CD4-positive, alpha-beta T cell treated with Interleukin-6 at 100 ng/mL for 8 hours (primary cell): ENCODE results near the gene CCDC12.

Experiments
- DNase-seq: peaks from one replicate; pipeline ENCODE4 v3.0.0-alpha.2; 2020; ENCODE audit warnings: mixed read lengths, low spot score

The CCDC12 gene

DNA sequence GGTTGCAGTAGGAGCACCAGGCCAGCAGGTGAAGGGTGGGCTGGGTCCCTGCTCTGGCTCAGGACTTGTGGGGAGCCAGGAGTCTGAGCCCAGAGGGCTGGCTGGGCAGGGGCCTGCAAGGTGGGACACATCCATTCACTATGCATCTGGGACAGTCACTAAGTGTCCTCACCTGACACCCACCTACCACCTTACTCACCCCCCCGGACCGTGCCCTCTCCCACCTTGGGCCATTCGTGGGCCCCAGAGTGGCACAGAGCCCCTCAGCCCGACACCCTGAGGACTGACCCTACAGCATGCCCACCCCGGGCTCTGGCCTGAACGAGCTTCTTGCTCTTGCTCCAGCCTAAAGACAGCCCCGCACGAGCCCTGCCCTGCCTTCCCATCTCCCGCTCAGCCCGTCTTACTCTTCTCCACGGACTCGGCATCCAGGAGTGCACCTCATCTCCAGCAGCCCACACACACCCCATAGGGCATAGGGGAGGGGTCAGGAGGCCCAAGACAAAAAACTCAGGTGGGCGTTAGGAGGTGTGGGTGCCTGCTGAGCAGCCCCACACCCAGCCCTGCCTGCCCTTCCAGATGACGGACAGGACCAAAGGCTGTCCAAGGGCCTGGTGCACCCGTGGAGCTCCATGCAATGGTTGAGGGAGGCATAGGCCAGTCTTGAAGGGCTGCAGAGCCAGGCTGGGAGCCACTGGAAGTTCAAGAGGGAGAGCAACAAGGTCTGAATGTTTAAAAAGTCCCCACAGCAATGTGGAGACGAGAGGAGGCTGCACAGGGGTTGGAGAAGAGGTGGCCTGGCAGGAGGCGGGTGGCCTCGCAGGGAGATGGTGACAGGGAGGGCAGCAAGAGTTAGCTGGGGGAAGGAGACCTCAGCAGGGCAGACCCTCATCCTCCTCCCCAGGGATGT is 72.0 kb downstream of the CCDC12 start:
- DNase-seq: no peak

DNA sequence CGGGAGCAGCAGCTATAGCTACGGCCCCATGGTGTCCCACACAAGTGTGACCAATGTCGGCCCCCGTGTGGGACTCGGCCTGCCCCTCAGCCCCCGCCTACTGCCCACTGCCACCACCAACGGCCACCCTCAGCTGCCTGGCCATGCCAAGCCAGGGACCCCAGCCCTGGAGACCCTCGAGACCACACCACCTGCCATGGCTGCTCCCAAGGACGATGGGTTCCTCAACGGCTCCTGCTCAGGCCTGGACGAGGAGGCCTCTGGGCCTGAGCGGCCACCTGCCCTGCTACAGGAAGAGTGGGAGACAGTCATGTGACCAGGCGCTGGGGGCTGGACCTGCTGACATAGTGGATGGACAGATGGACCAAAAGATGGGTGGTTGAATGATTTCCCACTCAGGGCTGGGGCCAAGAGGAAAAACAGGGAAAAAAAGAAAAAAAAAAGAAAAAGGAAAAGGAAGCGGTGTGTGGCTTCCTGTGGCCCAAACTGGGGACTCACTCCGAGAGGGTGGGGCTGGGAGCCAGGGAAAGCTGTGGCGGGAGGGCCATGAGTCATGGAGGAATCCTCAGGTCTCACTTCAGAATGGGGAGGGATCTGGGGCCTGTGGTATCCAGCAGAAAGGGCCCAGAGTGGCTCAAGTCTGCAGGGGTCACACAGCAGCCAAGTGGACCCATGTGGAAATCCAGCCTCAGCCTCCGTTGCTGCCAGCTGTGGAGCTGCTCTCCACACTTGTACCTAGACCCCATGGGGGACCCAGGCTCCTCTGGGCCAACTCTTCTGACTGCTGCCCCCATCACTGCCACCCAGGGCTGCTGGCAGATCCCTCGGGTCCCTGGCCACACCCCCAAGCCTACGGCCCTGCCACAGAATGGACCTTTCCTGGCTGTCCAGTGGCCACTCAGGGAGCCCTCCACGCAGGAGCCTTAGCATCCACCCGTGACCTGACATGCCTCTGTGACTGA is 72.9 kb downstream of the CCDC12 start:
- DNase-seq: no peak

DNA sequence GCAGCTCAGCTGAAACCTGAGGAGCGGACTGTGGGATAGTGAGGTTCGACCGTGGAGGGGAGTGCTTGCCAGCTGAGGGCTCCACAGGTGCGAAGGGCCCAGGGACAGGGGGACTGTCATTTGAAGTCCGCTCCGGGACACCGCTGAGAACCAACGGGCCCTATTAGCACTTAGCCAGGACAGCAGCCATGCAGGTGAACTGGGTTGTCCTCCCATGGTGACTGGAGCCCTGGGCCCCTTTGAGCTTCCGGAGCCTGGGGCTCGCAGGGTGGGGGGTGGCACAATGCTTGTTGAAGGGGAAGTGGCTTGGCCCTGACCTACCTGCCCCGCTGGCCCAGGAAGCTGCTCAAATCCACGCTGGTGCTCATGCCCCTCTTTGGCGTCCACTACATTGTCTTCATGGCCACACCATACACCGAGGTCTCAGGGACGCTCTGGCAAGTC is 74.3 kb downstream of the CCDC12 start:
- no peak for DNase-seq

DNA sequence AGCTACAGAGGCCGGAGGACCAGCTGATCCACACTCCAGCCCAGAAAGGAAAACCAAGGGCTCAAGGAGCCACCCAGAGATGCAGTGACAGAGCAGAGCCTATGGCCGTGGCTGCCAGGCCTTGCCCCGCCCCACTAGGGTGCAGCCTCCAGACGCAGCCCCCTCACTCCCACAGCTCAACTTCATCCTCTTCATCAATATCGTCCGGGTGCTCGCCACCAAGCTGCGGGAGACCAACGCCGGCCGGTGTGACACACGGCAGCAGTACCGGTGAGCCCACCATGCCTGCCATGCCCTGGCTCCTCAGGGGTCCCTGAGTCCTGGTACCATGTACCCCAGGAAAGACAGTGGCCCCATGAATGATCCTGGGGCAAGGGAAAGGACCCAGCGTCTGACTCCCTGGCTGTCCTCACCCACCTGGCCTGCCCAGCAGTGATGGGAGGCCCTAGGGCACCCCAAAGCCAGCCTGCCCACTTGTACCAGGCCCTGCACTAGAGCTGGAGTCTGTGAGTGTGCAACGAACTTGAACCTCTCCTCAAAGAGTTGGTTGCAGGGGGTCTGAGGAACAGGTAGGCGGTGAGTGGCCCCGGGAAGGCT is 74.9 kb downstream of the CCDC12 start:
- no peak for DNase-seq

DNA sequence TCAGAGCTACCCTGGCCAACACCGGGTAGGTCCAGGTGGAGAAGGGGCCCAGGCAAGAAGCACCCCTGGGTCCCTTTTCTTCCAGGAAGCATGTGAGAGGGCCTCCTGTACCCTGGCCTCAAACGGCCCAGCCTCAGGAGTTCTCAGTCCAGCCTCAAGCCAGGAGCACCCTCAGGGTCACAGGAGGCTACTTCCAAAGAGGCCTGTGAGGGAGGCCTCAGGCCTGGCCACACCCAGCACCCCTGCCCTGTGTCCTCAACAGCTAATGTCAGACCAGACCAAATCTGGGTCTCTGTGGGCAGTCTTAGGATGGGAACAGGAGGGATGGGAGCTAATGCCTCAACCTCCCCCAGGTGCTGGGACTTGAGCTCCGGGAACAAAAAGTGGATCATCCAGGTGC is 75.5 kb downstream of the CCDC12 start:
- DNase-seq: no peak

DNA sequence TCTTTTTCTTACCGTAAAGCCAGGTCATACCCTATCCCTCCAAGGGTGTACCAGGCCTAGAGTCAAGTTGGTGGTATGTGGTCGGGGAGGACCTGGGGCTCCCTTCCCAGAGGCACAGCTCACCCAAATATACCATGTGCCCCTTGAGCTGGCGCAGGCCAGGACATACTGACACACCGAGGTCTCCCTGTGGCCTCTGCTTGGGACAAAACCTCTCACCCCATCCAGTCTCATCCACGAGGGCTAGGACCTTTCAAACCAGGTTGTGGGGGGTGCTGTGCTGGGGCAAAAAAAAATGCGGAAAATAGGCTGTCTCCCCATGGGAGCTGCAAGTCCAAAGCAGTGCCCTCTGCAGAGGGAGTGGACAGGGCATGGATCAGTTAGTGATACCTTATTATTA is 76.2 kb downstream of the CCDC12 start:
- no peak for DNase-seq

DNA sequence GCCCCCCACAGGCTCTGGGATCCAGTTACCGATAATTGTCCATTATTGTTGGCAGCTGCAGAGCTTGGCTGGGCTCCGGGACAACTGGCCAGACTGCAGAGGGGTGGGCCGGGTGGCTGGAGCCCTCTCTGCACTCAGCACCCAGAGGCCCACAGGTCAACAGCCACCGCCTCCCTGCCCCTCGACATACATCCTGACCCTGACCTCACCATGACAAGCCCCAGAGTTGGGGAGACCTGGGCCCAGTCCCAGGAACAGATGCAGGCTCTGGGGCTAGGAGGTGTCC is 76.6 kb downstream of the CCDC12 start:
- no peak for DNase-seq

DNA sequence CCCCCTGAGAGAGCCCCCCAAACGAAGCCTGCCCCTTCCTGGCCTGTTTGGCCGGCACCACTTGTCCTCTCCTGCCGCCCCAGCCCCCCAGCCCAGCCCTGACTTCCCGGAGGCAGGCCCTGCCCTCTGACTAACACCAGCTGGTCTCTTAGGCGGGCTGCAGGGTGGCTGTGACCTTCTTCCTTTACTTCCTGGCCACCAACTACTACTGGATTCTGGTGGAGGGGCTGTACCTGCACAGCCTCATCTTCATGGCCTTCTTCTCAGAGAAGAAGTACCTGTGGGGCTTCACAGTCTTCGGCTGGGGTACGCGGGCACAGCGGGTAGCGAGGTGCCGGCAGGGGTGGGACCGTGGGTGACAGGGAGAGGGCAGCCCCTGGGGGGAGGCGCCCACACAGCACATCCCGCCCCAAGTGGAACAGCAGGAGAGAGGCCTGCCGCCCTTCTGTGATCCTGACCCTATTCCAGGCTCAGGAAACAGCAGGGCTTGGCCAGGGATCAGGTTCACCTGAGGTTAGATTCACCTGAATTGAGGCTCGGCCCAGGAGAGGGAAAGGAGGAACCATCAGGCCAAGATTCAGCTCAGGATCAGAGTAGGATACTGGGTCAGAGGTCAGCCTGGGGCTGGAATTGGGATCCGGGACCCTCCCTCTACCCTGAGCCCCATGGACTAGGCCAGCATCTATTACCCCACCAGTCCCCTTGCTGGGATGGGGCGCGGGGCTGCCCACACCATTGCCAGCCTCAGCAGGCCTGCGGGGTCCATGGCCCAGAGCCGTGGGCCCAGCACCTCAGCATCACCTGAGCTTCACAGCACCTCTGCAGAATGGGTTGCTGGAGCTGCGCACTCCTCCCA is 77.2 kb downstream of the CCDC12 start:
- no peak for DNase-seq

DNA sequence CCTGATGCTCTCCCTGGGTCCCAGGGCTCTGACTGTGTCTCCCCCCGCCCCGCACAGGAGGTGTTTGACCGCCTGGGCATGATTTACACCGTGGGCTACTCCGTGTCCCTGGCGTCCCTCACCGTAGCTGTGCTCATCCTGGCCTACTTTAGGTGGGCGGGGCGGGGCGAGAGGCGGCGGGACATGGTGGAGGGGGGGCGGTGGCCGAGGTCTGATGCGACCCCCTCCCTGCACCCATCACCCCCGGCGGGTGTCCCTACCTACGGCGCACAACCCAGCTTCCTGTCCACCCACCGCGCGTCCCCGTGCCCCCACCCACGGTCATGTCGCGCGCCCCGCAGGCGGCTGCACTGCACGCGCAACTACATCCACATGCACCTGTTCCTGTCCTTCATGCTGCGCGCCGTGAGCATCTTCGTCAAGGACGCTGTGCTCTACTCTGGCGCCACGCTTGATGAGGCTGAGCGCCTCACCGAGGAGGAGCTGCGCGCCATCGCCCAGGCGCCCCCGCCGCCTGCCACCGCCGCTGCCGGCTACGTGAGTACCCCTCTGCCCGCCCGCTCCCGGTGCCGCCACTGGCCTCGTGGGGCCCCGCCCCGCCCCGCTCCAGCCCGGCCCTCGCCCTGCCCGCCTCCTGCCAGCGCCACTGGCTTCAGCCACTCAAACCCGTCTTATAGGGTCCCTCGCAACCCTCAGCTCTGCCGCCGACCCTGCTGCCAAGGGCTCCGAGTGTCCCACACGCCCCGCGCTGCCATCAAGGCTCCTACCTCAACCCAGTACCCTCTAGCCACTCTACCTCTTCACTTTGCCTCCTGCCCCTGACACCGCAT is 78.0 kb downstream of the CCDC12 start:
- no peak for DNase-seq

DNA sequence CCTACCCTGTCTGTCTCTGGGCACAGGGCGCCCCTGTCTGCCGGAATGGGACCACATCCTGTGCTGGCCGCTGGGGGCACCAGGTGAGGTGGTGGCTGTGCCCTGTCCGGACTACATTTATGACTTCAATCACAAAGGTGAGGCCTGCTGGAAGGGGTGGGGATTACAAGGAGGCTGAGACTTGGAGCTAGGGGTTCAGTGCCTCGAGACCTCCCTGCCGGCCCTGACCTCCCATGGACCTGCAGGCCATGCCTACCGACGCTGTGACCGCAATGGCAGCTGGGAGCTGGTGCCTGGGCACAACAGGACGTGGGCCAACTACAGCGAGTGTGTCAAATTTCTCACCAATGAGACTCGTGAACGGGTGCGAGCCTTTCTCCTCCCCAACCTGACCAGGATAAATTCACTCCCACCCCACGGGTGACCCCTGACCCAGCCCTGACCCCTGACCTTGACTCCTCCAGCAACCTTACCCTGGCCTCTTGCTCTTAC is 78.7 kb downstream of the CCDC12 start:
- DNase-seq: no peak

DNA sequence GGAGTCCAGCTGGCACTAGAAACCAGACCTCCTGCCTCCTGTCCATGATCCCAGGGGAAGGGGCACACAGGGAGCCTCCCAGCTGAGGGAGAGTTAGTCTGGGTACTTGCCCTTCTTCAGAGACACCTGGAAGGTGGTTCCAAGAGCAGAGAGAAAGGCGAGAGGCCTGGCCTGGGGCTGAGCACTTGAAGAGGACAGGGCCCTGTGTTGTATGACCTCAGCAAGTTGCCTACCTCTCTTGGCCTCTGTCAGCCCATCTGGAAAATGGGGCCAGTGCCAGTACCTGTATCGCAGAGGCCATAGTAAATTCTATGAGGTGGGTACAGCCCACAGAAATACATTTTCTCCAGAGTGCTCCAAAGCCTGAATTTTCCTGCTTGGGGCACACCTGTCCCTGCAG is 79.5 kb downstream of the CCDC12 start:
- DNase-seq: no peak

DNA sequence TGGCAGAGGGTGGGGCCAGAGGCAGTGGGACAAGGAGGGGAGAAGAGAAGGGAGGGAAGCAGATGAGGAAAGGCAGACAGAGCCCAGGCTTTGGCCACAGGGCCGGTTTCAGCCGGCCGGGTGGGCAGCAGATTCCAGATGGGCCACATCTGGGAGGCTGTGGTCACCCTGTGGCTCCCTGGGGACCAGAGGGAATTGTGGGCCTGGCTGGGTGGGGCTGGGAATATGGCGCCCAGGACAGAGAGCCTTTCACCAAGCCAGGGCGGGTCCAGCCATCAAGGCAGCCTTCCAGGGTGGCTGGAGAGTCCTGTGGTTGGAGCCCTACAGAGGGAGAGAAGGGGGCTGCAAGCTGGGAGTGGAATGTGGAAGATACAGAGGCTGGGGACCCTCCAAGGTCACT is 80.2 kb downstream of the CCDC12 start:
- no peak for DNase-seq

DNA sequence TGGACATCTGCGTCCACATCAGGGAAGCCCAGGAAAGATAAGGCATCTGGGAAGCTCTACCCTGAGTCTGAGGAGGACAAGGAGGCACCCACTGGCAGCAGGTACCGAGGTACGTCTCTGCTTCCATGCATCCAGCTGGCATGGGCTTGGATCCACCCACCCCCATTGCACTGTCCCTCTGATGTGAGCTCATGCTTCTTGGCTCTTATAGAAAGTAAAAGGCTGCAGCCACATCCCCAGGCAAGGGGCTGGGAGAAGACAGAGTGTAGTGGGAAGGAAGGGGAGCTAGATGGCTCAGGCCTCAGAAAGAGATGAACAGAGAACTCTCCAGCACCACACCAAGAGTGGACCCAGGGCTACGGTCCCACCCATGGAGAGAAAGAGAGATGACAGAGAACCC is 80.8 kb downstream of the CCDC12 start:
- no peak for DNase-seq

DNA sequence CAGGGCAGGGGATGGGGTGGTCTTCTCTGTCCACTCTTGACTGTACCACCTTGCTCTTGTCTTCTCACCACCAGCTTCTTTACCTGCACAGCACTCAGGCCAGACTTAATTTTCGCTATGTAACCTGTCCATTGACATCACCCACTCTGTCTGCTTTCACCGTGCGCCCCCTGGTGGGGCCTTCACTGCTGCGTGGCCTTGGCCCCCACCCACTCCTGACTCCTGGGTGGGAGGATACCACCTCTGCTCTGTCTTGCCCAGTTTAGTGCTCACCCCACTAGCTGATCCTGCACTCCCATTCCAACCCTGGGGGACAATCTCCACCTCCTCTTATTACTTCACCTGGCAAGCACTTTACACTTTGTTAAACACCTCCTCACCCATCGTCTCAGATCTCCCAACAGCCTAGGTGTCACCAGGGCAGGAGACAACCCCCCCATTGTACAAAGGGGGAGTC is 81.3 kb downstream of the CCDC12 start:
- peak; percentile 67 for DNase-seq

DNA sequence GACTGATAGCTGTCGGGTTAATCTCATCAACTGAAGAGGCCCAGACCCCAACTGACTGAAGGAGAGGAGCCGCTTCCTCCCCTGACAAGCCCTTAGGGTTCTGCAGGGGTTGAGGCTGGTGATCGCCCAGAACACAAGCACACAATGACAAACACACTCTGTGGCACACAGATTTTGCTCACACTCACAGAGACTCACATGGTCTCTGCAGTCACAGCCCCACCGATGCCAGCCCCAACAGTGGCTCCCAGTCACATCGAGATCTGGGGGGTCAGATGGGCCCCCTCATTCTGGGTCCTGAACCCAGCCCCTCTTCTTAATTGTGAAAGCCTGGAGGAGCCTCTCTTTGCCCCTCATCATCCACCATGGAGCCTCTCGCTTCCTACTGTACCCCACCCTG is 82.3 kb downstream of the CCDC12 start:
- DNase-seq: no peak

DNA sequence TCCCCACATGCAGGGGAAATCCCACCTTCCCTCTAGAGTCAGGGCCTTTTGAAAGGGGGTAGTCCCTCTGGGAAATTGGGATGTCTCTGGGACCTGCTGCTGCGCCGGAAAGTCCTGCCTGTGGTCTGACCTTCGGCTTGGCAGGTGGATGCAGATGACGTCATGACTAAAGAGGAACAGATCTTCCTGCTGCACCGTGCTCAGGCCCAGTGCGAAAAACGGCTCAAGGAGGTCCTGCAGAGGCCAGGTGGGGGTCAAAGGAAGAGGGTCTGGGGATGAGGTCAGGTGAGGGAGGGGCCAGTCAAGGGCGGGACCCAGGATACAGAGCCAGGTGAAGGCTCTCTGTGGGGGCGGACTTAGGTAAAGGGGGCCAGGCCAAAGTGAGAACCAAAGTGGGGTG is 82.8 kb downstream of the CCDC12 start:
- no peak for DNase-seq

DNA sequence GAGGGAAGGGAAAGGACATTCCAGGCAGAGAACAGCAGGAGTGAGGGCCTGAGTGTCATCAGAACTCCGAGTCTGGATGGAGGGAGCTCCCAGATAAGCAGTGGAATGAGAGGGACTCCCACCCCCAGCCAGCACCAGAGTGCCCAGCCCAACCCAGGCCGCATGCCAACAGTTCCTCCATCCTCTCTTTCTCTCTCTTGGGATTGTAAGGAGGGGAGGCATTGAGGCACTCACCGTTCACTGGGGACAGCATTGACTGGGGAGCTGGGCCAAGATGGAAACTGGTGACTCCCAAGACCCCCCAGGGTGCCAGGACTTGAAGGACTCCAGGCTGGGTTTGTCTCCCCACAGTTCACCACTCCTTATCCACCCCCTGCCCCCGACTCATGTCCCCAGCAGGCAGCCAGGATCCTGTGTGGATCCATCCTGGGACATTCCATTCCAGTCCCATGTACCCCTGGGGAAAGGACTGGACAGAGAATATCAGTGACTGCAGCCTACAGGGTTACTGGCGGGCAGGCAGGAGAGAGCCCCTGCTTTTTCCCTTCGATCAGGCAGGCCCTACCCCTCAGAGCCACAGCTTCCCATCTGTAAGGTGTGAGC is 83.3 kb downstream of the CCDC12 start:
- no peak for DNase-seq

DNA sequence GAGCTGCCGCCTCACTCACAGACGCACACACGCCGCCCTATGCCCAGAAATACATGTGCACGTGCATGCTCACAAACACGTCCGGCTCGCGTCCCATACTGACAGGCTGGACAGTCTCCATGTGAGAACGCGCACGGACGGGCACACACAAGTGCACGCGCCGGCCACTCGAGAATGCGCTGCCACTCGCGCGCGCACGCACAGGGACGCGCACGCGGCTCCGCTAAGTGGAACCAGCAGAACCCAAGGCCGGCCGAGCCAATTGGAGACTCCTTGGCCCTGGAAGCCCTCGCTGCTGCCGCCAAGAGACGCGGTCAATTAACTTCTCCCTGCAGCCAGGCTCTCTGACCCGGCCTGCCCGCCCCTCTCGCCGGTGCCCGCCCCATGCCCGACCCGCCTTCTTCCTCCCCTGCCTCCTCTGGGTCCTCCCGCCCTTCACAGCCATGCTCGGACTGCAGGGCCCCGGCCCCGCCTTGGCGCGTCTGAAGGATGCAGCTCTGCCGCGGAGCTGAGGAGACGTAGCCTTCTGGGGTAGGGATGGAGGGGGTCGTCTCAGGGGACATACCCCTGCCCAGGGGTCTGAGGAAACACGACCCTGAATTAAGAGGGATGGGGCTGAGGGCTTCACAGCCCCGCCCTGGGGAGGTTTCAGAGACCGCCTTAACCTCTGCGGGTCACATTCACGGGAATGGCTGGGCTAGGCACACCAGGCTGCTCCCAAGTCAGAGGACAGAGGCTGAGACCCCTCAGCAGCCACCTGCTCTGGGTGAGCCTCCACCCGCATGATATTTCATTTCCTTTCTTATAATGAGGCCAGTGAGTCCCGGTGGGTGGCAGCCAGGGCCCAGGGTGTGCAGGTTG is 84.0 kb downstream of the CCDC12 start:
- no peak for DNase-seq

DNA sequence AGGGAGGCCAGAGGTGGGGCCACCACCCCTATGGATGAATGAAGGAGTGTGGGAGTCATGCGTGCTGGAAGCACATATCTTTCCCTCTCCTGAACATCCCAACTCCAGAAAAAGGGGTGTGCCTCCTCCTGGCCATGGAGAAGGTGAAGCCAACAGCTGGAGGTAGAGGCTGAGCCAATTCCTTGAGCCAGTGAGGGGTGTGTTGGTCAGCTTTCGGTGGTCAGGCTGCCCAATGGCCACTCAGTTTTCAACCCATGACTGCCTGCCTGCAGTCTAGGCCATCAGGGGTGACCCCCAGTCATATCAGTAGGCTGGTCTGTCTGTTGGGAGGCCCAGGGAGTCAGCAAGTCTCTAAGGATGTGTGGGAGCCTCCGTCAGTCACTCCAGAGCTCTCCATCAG is 85.4 kb downstream of the CCDC12 start:
- no peak for DNase-seq
